Smooth muscle cell (in vitro differentiated cells): ENCODE measurements around the gene CEP192. TPM values are rescaled to one million over a fixed set of nuclear protein-coding genes. Genes with fewer than 3 reads are reported as not detected.
"Not testable (repeated sequence)": the region's sequence is repeated elsewhere in the genome, so short reads cannot be mapped to it uniquely, and the experiment has no call there.

Experiments used
- DNase-seq: peaks from one replicate; lab custom pipeline; 2025; ENCODE audit not compliant: unreplicated experiment; lab: John Stamatoyannopoulos, UW
- H2AFZ ChIP-seq: fragments of 200-600 bp; sonication (generic); 2 replicates; pipeline ENCODE4 v1.6.0; 2016; ENCODE audit warnings: antibody characterized with exemption, low read depth, mild to moderate bottlenecking
- H3F3A ChIP-seq: fragments of 200-600 bp; sonication (generic); 2 replicates; pipeline ENCODE4 v1.6.0; 2017; ENCODE audit warnings: antibody characterized with exemption, low read depth
- H3K27ac ChIP-seq: fragments of 200-600 bp; sonication (generic); 2 replicates; pipeline ENCODE4 v1.5.1; 2016; ENCODE audit warnings: low read depth, mild to moderate bottlenecking
- H3K27me3 ChIP-seq: fragments of 200-600 bp; sonication (generic); 2 replicates; pipeline ENCODE4 v1.6.1; 2016; ENCODE audit warnings: low read depth, mild to moderate bottlenecking
- H3K36me3 ChIP-seq: fragments of 200-600 bp; sonication (generic); 2 replicates; pipeline ENCODE4 v1.5.1; 2016; ENCODE audit warnings: low read depth
- H3K4me1 ChIP-seq: fragments of 200-600 bp; sonication (generic); 2 replicates; pipeline ENCODE4 v1.5.1; 2016; ENCODE audit warnings: low read depth
- H3K4me2 ChIP-seq: fragments of 200-600 bp; sonication (generic); 2 replicates; pipeline ENCODE4 v1.6.0; 2016; ENCODE audit warnings: mild to moderate bottlenecking
- H3K4me3 ChIP-seq: fragments of 200-600 bp; sonication (generic); 2 replicates; pipeline ENCODE4 v1.5.1; 2016; ENCODE audit warnings: mild to moderate bottlenecking
- H3K79me2 ChIP-seq: fragments of 200-600 bp; sonication (generic); 2 replicates; pipeline ENCODE4 v1.6.0; 2016; ENCODE audit warnings: low read depth, mild to moderate bottlenecking
- H3K9ac ChIP-seq: fragments of 200-600 bp; sonication (generic); 2 replicates; pipeline ENCODE4 v1.6.0; 2016; ENCODE audit warnings: low read depth
- H3K9me3 ChIP-seq: fragments of 200-600 bp; sonication (generic); replicated peaks from 2 replicates; pipeline ENCODE4 v1.5.1; 2016; ENCODE audit warnings: low read depth
- H4K20me1 ChIP-seq: fragments of 200-600 bp; sonication (generic); 2 replicates; pipeline ENCODE4 v1.6.0; 2016; ENCODE audit warnings: low read depth
- CTCF ChIP-seq: fragments of 200-600 bp; sonication (generic); IDR thresholded peaks from 2 replicates; pipeline ENCODE4 v1.5.1; 2017; ENCODE audit warnings: borderline replicate concordance, mild to moderate bottlenecking, antibody characterized with exemption; ENCODE audit not compliant: insufficient read depth, poor library complexity, severe bottlenecking
- WGBS: methylation state at CpG from one replicate; pipeline ENCODE4 v1.1.7; 2016; ENCODE audit warnings: low lambda C conversion rate; 5-methylcytosine and 5-hydroxymethylcytosine counted together
- polyA plus RNA-seq: library from polyadenylated mRNA; unstranded; fragments of >200 nt; fragmentation: Nextera tagmentation; extraction: Ambion mirVana; gene quantifications from 2 replicates; pipeline ENCODE4 v1.2.1, GENCODE V29; 2016
- total RNA-seq: library from RNA; depleted of rRNA; stranded (reverse); fragments of >200 nt; gene quantifications from 2 replicates; pipeline ENCODE4 v1.2.3, GENCODE V29; 2014

Gene CEP192
- total and polyA plus RNA-seq, 2 experiments from 2014 or later: 4.1 to 22.2 TPM

GRCh38 chr18:13076886-13077285 lies 85.7 kb downstream of the CEP192 start:
- no peaks in the 10 kb centered on the region for H3F3A ChIP-seq
- no peak overlapping the region for H2AFZ ChIP-seq
- TF ChIP-seq CTCF: no peak
- H4K20me1 ChIP-seq: no peaks in the 10 kb centered on the region
- H3K27me3 ChIP-seq: no peaks in the 10 kb centered on the region
- no peaks in the 10 kb centered on the region for H3K4me1 ChIP-seq
- H3K9ac ChIP-seq: no peak overlapping the region
- H3K79me2 ChIP-seq: peaks cover 4% of the 10 kb centered on the region
- no peaks in the 10 kb centered on the region for H3K9me3 ChIP-seq
- H3K36me3 ChIP-seq: no peaks in the 10 kb centered on the region
- H3K4me3 ChIP-seq: no peak overlapping the region
- no peak overlapping the region for H3K27ac ChIP-seq
- H3K4me2 ChIP-seq: no peak overlapping the region
- WGBS: 94% methylated on average over 9 of the region's 9 CpGs
- no peak for DNase-seq

DNA sequence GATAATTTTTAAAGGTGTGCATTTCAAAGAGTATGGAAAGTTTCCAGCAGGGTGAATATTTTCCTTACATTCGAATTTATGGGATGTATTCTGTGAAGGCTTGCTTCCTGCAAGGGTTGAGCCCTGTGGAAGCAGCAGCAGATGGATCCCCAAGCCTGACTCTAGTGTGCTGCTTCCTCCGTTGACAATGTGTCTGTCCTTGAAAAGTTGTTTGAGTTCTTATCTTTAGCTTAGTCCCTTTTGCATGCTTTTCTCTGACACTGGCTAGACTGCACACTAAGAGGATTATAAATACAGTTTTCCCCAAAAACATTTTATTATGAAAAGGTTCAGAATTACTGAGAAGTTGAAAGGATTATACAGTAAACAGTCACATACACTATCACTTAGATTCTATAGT lies 86.3 kb downstream of the CEP192 start:
- H4K20me1 ChIP-seq: no peaks in the 10 kb centered on the region
- H3K79me2 ChIP-seq: peaks cover 4% of the 10 kb centered on the region
- H3K36me3 ChIP-seq: no peaks in the 10 kb centered on the region
- no peak for TF ChIP-seq CTCF
- no peaks in the 10 kb centered on the region for H3K9me3 ChIP-seq
- H3F3A ChIP-seq: no peaks in the 10 kb centered on the region
- no peaks in the 10 kb centered on the region for H3K27me3 ChIP-seq
- 88% methylated on average over 2 of the region's 2 CpGs for WGBS
- H2AFZ ChIP-seq: no peak overlapping the region
- H3K4me2 ChIP-seq: no peak overlapping the region
- no peak overlapping the region for H3K4me3 ChIP-seq
- DNase-seq: no peak
- H3K9ac ChIP-seq: no peak overlapping the region
- no peak overlapping the region for H3K27ac ChIP-seq
- H3K4me1 ChIP-seq: no peaks in the 10 kb centered on the region

GRCh38 chr18:13078065-13078464 lies 86.9 kb downstream of the CEP192 start:
- H3K4me3 ChIP-seq: not testable (repeated sequence)

GRCh38 chr18:13086906-13087305 lies 95.7 kb downstream of the CEP192 start:
- WGBS: over 99% methylated on average over 4 of the region's 4 CpGs

More at GRCh38 chr18:13078065-13078464, 86.9 kb downstream of the CEP192 start:
- not testable (repeated sequence) for H3K9me3 ChIP-seq, H3K79me2 ChIP-seq, H3K4me1 ChIP-seq, H3K36me3 ChIP-seq, H3K27ac ChIP-seq, H3K27me3 ChIP-seq, H4K20me1 ChIP-seq, H3K9ac ChIP-seq, H3K4me2 ChIP-seq, H2AFZ ChIP-seq, DNase-seq, H3F3A ChIP-seq

More at GRCh38 chr18:13086906-13087305, 95.7 kb downstream of the CEP192 start:
- H3F3A ChIP-seq: no peaks in the 10 kb centered on the region
- H3K4me2 ChIP-seq: no peak overlapping the region
- H3K27ac ChIP-seq: no peak overlapping the region
- H3K9me3 ChIP-seq: no peaks in the 10 kb centered on the region
- peaks cover 4% of the 10 kb centered on the region for H3K36me3 ChIP-seq
- DNase-seq: no peak
- H3K9ac ChIP-seq: no peak overlapping the region
- H3K27me3 ChIP-seq: no peaks in the 10 kb centered on the region
- no peaks in the 10 kb centered on the region for H3K4me1 ChIP-seq
- no peaks in the 10 kb centered on the region for H4K20me1 ChIP-seq
- TF ChIP-seq CTCF: no peak
- H2AFZ ChIP-seq: no peak overlapping the region
- no peaks in the 10 kb centered on the region for H3K79me2 ChIP-seq
- H3K4me3 ChIP-seq: no peak overlapping the region
